DOHH2 (cell line): ENCODE measurements around the gene MYH11.

Experiments used
- EZH2phosphoT487 ChIP-seq: fragments of 200-600 bp; sonication (generic); IDR thresholded peaks from 2 replicates; pipeline ENCODE4 v1.6.1; 2017; ENCODE audit warnings: borderline replicate concordance, mild to moderate bottlenecking, antibody characterized with exemption, low read length, moderate library complexity, mixed read lengths
- TF ChIP-seq, protein P1 (sequence below): fragments of 200-600 bp; sonication (generic); IDR thresholded peaks from one replicate; pipeline ENCODE4 v1.5.1; 2014; ENCODE audit warnings: antibody characterized with exemption, mild to moderate bottlenecking, low read depth, low read length; ENCODE audit not compliant: poor library complexity, severe bottlenecking

DNA sequence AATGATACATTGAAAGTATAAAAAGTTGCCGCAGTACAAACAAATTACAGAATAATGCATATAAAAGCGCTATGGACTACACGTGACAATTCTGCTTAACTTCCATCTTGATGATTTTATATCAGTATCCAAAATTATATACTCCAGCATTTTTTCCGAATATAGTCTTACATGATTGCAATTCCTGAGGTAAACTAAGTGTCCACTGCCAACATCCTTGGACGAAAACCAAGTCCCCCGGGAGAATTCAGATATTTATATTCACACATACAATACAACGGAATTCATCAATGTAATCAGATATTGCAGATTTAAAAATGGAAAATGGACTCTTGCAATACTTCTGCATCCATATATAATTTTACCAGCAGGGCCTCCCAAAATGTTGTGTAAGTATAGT is 8.9 kb upstream of the MYH11 start:
- no peak for TF ChIP-seq EZH2phosphoT487
- TF ChIP-seq, protein P1, sequence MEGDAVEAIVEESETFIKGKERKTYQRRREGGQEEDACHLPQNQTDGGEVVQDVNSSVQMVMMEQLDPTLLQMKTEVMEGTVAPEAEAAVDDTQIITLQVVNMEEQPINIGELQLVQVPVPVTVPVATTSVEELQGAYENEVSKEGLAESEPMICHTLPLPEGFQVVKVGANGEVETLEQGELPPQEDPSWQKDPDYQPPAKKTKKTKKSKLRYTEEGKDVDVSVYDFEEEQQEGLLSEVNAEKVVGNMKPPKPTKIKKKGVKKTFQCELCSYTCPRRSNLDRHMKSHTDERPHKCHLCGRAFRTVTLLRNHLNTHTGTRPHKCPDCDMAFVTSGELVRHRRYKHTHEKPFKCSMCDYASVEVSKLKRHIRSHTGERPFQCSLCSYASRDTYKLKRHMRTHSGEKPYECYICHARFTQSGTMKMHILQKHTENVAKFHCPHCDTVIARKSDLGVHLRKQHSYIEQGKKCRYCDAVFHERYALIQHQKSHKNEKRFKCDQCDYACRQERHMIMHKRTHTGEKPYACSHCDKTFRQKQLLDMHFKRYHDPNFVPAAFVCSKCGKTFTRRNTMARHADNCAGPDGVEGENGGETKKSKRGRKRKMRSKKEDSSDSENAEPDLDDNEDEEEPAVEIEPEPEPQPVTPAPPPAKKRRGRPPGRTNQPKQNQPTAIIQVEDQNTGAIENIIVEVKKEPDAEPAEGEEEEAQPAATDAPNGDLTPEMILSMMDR: no peak
